Measurements from ENCODE around the gene HEATR5B.
"Not testable (repeated sequence)": the region's sequence is repeated elsewhere in the genome, so short reads cannot be mapped to it uniquely, and the experiment has no call there.

The HEATR5B gene

GRCh38 chr2:36981911-36982310 is 102.3 kb downstream of the HEATR5B start:
- DNase-seq (ENCODE audit: low read depth in 2 of 2), result no peak

- DNase-seq (ENCODE audit: low read depth in 2 of 2), result not testable (repeated sequence)
Measured at GRCh38 chr2:36979007-36979406, 105.2 kb downstream of the HEATR5B start.

- DNase-seq (ENCODE audit: low read depth in 2 of 2), result no peak
Measured at GRCh38 chr2:36976065-36976464, 108.1 kb downstream of the HEATR5B start.

GRCh38 chr2:36975306-36975705 is 108.9 kb downstream of the HEATR5B start:
- no peak for DNase-seq (ENCODE audit: low read depth in 2 of 2)

- no peak for DNase-seq (ENCODE audit: low read depth in 2 of 2)
Measured at GRCh38 chr2:36973320-36973719, 110.9 kb downstream of the HEATR5B start.

- no peak for DNase-seq (ENCODE audit: low read depth in 2 of 2)
Measured at GRCh38 chr2:36971990-36972389, 112.2 kb downstream of the HEATR5B start.

GRCh38 chr2:36967236-36967876 is 116.8 kb downstream of the HEATR5B start:
- DNase-seq (ENCODE audit: low read depth in 2 of 2), result no peak

- DNase-seq (ENCODE audit: low read depth in 2 of 2), result peak; percentile 94 to 96
Measured at GRCh38 chr2:36966370-36967235, 117.6 kb downstream of the HEATR5B start, which contains the start of gene STRN. Gene STRN (minus strand): TSS chr2:36966536. CDS start chr2:36966463, 73 bp downstream.

GRCh38 chr2:36965751-36966369 is 118.3 kb downstream of the HEATR5B start:
- DNase-seq (ENCODE audit: low read depth in 2 of 2), result peak; percentile 22 to 31

- DNase-seq (ENCODE audit: low read depth in 2 of 2), result no peak
Measured at GRCh38 chr2:36965206-36965605, 119.0 kb downstream of the HEATR5B start.

- DNase-seq (ENCODE audit: low read depth in 2 of 2), result no peak
Measured at GRCh38 chr2:36964496-36965058, 119.6 kb downstream of the HEATR5B start.

- no peak for DNase-seq (ENCODE audit: low read depth in 2 of 2)
Measured at GRCh38 chr2:36963734-36964133, 120.4 kb downstream of the HEATR5B start.

- no peak for DNase-seq (ENCODE audit: low read depth in 2 of 2)
Measured at GRCh38 chr2:36963106-36963505, 121.1 kb downstream of the HEATR5B start.

- DNase-seq (ENCODE audit: low read depth in 2 of 2), result no peak
Measured at GRCh38 chr2:36960773-36961172, 123.4 kb downstream of the HEATR5B start.

GRCh38 chr2:36960005-36960675 is 124.0 kb downstream of the HEATR5B start:
- no peak for DNase-seq (ENCODE audit: low read depth in 2 of 2)

GRCh38 chr2:36954977-36955607 is 129.1 kb downstream of the HEATR5B start:
- DNase-seq (ENCODE audit: low read depth in 2 of 2), result no peak

GRCh38 chr2:36952748-36953197 is 131.4 kb downstream of the HEATR5B start:
- DNase-seq (ENCODE audit: low read depth in 2 of 2), result no peak

GRCh38 chr2:36951574-36951973 is 132.6 kb downstream of the HEATR5B start:
- no peak for DNase-seq (ENCODE audit: low read depth in 2 of 2)

- no peak for DNase-seq (ENCODE audit: low read depth in 2 of 2)
Measured at GRCh38 chr2:36951027-36951518, 133.1 kb downstream of the HEATR5B start.

- no peak for DNase-seq (ENCODE audit: low read depth in 2 of 2)
Measured at GRCh38 chr2:36949845-36950244, 134.3 kb downstream of the HEATR5B start.

- not testable (repeated sequence) for DNase-seq (ENCODE audit: low read depth in 2 of 2)
Measured at GRCh38 chr2:36945240-36945639, 138.9 kb downstream of the HEATR5B start.

Measured in stimulated activated CD4-positive, alpha-beta T cell treated with anti-CD3 and anti-CD28 coated beads, Interleukin-4, amount 100 ng/mL, for 48 hours (primary cell).